Astrocyte (in vitro differentiated cells and primary cell): ENCODE measurements around the gene EMP2.

ENCODE experiments used
- CTCF ChIP-seq: IDR thresholded peaks from 2 replicates; pipeline ENCODE4 v1.5.1; 2011; ENCODE audit warnings: low read depth, mild to moderate bottlenecking, inconsistent platforms, low read length, moderate library complexity; ENCODE audit not compliant: insufficient read depth
- EZH2 ChIP-seq: IDR thresholded peaks from 2 replicates; pipeline ENCODE4 v1.6.1; 2012; ENCODE audit warnings: mild to moderate bottlenecking, low read length, inconsistent platforms; ENCODE audit not compliant: insufficient read depth

GRCh38 chr16:10561001-10561400, 19.4 kb downstream of the EMP2 start:
- TF ChIP-seq CTCF, result no peak
- no peak for TF ChIP-seq EZH2
